ENCODE measurements around the gene PARM1.

PARM1 gene

GRCh38 chr4:74930162-74930561 is 2.8 kb upstream of the PARM1 start:
- TF ChIP-seq ZFX (IDR thresholded peaks at IDR 0.05) (no peak), CTCF (conservative IDR thresholded peaks at IDR 0.05) (no peak)
- H3K27ac ChIP-seq = no peak overlapping the region

GRCh38 chr4:74931376-74931775 is 1.5 kb upstream of the PARM1 start:
- H3K27ac ChIP-seq = no peak overlapping the region
- no peak for TF ChIP-seq ZFX (IDR thresholded peaks at IDR 0.05)
- no peak for TF ChIP-seq CTCF (conservative IDR thresholded peaks at IDR 0.05)

GRCh38 chr4:74932010-74932409 is 906 bp upstream of the PARM1 start:
- TF ChIP-seq ZFX (IDR thresholded peaks at IDR 0.05) (no peak), CTCF (conservative IDR thresholded peaks at IDR 0.05) (no peak)
- no peak overlapping the region for H3K27ac ChIP-seq

GRCh38 chr4:74933562-74934015 is 673 bp downstream of the PARM1 start:
- no peak overlapping the region for H3K27ac ChIP-seq

GRCh38 chr4:74934016-74934831 is 1.3 kb downstream of the PARM1 start:
- TF ChIP-seq CTCF (conservative IDR thresholded peaks at IDR 0.05) (no peak), ZFX (IDR thresholded peaks at IDR 0.05) (no peak)
- H3K27ac ChIP-seq = no peak overlapping the region

More at GRCh38 chr4:74933562-74934015, 673 bp downstream of the PARM1 start:
- TF ChIP-seq ZFX (IDR thresholded peaks at IDR 0.05) (no peak), CTCF (conservative IDR thresholded peaks at IDR 0.05) (no peak)

GRCh38 chr4:74934888-74935287 is 2.0 kb downstream of the PARM1 start:
- no peak overlapping the region for H3K27ac ChIP-seq
- TF ChIP-seq ZFX (IDR thresholded peaks at IDR 0.05) (no peak), CTCF (conservative IDR thresholded peaks at IDR 0.05) (no peak)

GRCh38 chr4:74941123-74941522 is 8.2 kb downstream of the PARM1 start:
- TF ChIP-seq ZFX (IDR thresholded peaks at IDR 0.05) (no peak), CTCF (conservative IDR thresholded peaks at IDR 0.05) (no peak)
- no peak overlapping the region for H3K27ac ChIP-seq
